22Rv1 (cell line): ENCODE measurements around the gene GTPBP4.

Experiments
- CTCF ChIP-seq: fragments of 450-650 bp; IDR thresholded peaks from 2 replicates; pipeline ENCODE4 v1.5.1; 2017; ENCODE audit warnings: mild to moderate bottlenecking
- ZFX ChIP-seq: fragments of 450-650 bp; IDR thresholded peaks from 2 replicates; pipeline ENCODE4 v1.6.1; 2017; ENCODE audit warnings: antibody characterized with exemption, borderline replicate concordance

GRCh38 chr10:983401-983800 is 4.8 kb upstream of the GTPBP4 start:
- no peak for TF ChIP-seq CTCF
- no peak for TF ChIP-seq ZFX
